ENCODE data around the gene PLEKHF1.

DNA sequence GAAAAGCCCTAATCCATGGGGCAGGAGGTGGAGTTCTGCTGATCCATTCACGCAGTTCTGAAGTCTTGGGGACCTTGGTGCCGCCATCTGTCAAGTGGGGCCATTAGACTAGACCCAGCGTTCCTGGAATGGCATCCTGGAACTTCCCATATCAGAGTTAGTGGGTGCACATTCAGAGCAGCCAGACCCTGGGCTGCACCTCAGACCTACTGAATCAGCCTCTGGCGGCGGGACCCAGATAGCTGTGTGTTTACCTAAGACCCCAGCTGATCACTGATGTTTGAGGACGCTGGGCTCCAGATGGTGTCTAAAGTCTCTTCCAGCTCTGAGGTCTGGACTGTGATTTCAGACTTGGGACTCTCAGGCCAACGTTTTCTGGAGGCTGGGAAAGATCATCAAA, 46.4 kb upstream of the PLEKHF1 start:
- TF ChIP-seq RNF2 (conservative IDR thresholded peaks at IDR 0.05; ENCODE audit: low read depth) (no peak), ZNF569 (CRISPR knock-in tag; IDR thresholded peaks at IDR 0.05; ENCODE audit: borderline replicate concordance) (no peak), EP300 (IDR thresholded peaks at IDR 0.05; ENCODE audit: low read depth in 2 of 2, low read length in 2 of 2) (no peak), EP300 (CRISPR knock-in tag; IDR thresholded peaks at IDR 0.05; ENCODE audit: borderline replicate concordance) (no peak), CCAR2 (optimal IDR thresholded peaks at IDR 0.05; ENCODE audit: low read depth, low read length) (no peak), ZNF549 (CRISPR knock-in tag; IDR thresholded peaks at IDR 0.05) (no peak), ZNF589 (CRISPR knock-in tag; conservative IDR thresholded peaks at IDR 0.05) (no peak), ZNF841 (CRISPR knock-in tag; IDR thresholded peaks at IDR 0.05; ENCODE audit: borderline replicate concordance) (no peak)
- TF ChIP-seq, protein P1, sequence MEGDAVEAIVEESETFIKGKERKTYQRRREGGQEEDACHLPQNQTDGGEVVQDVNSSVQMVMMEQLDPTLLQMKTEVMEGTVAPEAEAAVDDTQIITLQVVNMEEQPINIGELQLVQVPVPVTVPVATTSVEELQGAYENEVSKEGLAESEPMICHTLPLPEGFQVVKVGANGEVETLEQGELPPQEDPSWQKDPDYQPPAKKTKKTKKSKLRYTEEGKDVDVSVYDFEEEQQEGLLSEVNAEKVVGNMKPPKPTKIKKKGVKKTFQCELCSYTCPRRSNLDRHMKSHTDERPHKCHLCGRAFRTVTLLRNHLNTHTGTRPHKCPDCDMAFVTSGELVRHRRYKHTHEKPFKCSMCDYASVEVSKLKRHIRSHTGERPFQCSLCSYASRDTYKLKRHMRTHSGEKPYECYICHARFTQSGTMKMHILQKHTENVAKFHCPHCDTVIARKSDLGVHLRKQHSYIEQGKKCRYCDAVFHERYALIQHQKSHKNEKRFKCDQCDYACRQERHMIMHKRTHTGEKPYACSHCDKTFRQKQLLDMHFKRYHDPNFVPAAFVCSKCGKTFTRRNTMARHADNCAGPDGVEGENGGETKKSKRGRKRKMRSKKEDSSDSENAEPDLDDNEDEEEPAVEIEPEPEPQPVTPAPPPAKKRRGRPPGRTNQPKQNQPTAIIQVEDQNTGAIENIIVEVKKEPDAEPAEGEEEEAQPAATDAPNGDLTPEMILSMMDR (CRISPR knock-in tag; IDR thresholded peaks at IDR 0.05): no peak
- TF ChIP-seq, protein P2, sequence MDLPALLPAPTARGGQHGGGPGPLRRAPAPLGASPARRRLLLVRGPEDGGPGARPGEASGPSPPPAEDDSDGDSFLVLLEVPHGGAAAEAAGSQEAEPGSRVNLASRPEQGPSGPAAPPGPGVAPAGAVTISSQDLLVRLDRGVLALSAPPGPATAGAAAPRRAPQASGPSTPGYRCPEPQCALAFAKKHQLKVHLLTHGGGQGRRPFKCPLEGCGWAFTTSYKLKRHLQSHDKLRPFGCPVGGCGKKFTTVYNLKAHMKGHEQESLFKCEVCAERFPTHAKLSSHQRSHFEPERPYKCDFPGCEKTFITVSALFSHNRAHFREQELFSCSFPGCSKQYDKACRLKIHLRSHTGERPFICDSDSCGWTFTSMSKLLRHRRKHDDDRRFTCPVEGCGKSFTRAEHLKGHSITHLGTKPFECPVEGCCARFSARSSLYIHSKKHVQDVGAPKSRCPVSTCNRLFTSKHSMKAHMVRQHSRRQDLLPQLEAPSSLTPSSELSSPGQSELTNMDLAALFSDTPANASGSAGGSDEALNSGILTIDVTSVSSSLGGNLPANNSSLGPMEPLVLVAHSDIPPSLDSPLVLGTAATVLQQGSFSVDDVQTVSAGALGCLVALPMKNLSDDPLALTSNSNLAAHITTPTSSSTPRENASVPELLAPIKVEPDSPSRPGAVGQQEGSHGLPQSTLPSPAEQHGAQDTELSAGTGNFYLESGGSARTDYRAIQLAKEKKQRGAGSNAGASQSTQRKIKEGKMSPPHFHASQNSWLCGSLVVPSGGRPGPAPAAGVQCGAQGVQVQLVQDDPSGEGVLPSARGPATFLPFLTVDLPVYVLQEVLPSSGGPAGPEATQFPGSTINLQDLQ (CRISPR knock-in tag; IDR thresholded peaks at IDR 0.05): no peak
- TF ChIP-seq, protein P3, sequence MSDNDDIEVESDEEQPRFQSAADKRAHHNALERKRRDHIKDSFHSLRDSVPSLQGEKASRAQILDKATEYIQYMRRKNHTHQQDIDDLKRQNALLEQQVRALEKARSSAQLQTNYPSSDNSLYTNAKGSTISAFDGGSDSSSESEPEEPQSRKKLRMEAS (IDR thresholded peaks at IDR 0.05): no peak
